HL-60 (cell line): ENCODE results near the gene B3GALT4.

Source experiments
- DNase-seq, 2 experiments: peaks; one replicate each; pipeline ENCODE4 v3.0.0-alpha.2; 2010 to 2020; ENCODE audit warnings: low read depth in 1 of 2, low spot score in 1 of 2
- H3K27ac ChIP-seq: fragments of 250-450 bp; sonication (Bioruptor Pico); replicated peaks from 2 replicates; pipeline ENCODE4 v1.5.1; 2020; ENCODE audit warnings: mild to moderate bottlenecking, moderate library complexity
- H3K27me3 ChIP-seq: fragments of 250-450 bp; sonication (Bioruptor Pico); 2 replicates; pipeline ENCODE4 v1.5.1; 2021; ENCODE audit warnings: mild to moderate bottlenecking, moderate library complexity; ENCODE audit not compliant: insufficient read depth, poor library complexity, severe bottlenecking
- H3K4me3 ChIP-seq: replicated peaks from 2 replicates; pipeline ENCODE4 v1.5.1; 2011; ENCODE audit warnings: mild to moderate bottlenecking, control low read depth, low read length; ENCODE audit not compliant: insufficient read depth
- CTCF ChIP-seq: IDR thresholded peaks from one replicate; pipeline ENCODE4 v1.5.1; 2011; ENCODE audit warnings: low read length, control low read depth, inconsistent platforms; ENCODE audit not compliant: insufficient read depth
- GABPA ChIP-seq: IDR thresholded peaks from 2 replicates; pipeline ENCODE4 v1.6.1; 2012; ENCODE audit warnings: low read depth
- POLR2AphosphoS5 ChIP-seq: IDR thresholded peaks from 2 replicates; pipeline ENCODE4 v1.6.1; 2012; ENCODE audit warnings: low read depth
- REST ChIP-seq: IDR thresholded peaks from 2 replicates; pipeline ENCODE4 v1.6.1; 2012; ENCODE audit warnings: low read depth; ENCODE audit not compliant: insufficient replicate concordance
- SPI1 ChIP-seq: IDR thresholded peaks from 2 replicates; pipeline ENCODE4 v1.6.1; 2012; ENCODE audit warnings: low read depth, mild to moderate bottlenecking, borderline replicate concordance

B3GALT4 gene

GRCh38 chr6:33319939-33320314, 43.0 kb downstream of the B3GALT4 start:
- Histone ChIP-seq H3K27me3 (no peaks in the 10 kb centered on the region), H3K27ac (no peak overlapping the region), H3K4me3 (no peak overlapping the region)
- no peak for TF ChIP-seq SPI1
- no peak for TF ChIP-seq CTCF
- no peak for TF ChIP-seq GABPA
- no peak for TF ChIP-seq POLR2AphosphoS5
- TF ChIP-seq REST, result no peak
- DNase-seq, result no peak

GRCh38 chr6:33320315-33321181, 43.6 kb downstream of the B3GALT4 start:
- Histone ChIP-seq H3K27me3 (no peaks in the 10 kb centered on the region), H3K4me3 (no peak overlapping the region), H3K27ac (no peak overlapping the region)
- no peak for DNase-seq
- TF ChIP-seq REST (no peak), CTCF (no peak), GABPA (no peak), SPI1 (no peak), POLR2AphosphoS5 (no peak)

GRCh38 chr6:33321227-33321626, 44.3 kb downstream of the B3GALT4 start:
- no peak overlapping the region for H3K4me3 ChIP-seq
- TF ChIP-seq POLR2AphosphoS5 (no peak), CTCF (no peak), SPI1 (no peak), REST (no peak)
- no peak for DNase-seq
- H3K27me3 ChIP-seq, result no peaks in the 10 kb centered on the region
- H3K27ac ChIP-seq, result no peak overlapping the region; the same call in 1 of the 2 replicates
